ENCODE measurements around the gene EPO.
"Not testable (repeated sequence)": the region's sequence is repeated elsewhere in the genome, so short reads cannot be mapped to it uniquely, and the experiment has no call there.

EPO gene

DNA sequence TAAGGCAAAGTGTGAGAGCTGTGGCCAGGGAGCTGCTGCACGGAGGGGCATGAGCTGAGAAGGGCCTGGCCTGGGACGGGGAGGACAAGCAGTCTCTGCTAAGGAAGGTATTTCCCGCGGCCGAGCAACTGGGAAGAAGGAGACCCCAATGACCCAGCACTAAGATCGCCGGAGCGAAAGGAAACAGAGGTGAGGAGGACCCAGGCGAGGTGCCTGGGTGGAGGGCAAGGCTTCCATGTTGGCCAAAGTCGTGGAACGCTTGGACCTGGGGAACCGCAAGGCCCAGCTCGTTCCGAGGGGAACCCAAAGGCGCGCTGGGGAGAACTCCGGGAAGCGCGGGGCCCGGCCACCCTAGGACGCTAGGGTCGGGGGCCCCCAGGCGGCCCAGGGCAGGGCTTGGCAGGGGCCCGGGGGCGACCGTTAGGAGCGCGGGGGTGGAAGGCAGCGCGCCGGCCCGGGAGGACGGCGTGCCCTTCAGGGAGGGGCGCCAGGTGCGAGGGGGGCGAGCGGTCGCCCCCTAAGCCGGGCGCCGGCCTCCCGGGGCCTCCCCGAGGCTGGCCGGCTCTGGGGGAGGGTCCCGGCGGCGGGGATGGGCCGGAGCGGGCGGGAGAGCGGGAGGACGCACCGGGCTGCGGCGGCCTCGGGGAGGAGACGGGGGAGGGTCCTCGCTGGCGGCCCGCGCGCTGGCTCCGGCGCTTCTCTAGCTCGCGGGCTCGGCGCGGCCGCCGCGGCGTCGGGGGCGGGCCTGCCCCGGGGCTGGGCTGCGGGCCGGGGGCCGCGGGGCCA lies 26.8 kb upstream of the EPO start:
- TF ChIP-seq, protein P1, sequence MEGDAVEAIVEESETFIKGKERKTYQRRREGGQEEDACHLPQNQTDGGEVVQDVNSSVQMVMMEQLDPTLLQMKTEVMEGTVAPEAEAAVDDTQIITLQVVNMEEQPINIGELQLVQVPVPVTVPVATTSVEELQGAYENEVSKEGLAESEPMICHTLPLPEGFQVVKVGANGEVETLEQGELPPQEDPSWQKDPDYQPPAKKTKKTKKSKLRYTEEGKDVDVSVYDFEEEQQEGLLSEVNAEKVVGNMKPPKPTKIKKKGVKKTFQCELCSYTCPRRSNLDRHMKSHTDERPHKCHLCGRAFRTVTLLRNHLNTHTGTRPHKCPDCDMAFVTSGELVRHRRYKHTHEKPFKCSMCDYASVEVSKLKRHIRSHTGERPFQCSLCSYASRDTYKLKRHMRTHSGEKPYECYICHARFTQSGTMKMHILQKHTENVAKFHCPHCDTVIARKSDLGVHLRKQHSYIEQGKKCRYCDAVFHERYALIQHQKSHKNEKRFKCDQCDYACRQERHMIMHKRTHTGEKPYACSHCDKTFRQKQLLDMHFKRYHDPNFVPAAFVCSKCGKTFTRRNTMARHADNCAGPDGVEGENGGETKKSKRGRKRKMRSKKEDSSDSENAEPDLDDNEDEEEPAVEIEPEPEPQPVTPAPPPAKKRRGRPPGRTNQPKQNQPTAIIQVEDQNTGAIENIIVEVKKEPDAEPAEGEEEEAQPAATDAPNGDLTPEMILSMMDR (IDR thresholded peaks at IDR 0.05; ENCODE audit: control insufficient read depth, insufficient read depth, low read depth, low read length, missing control alignments) = no peak
- no peak for DNase-seq (ENCODE audit: low read depth)
- peak overlapping the region; percentile 72 for H3K4me3 ChIP-seq (ENCODE audit: control insufficient read depth, low read depth, low read length)

DNA sequence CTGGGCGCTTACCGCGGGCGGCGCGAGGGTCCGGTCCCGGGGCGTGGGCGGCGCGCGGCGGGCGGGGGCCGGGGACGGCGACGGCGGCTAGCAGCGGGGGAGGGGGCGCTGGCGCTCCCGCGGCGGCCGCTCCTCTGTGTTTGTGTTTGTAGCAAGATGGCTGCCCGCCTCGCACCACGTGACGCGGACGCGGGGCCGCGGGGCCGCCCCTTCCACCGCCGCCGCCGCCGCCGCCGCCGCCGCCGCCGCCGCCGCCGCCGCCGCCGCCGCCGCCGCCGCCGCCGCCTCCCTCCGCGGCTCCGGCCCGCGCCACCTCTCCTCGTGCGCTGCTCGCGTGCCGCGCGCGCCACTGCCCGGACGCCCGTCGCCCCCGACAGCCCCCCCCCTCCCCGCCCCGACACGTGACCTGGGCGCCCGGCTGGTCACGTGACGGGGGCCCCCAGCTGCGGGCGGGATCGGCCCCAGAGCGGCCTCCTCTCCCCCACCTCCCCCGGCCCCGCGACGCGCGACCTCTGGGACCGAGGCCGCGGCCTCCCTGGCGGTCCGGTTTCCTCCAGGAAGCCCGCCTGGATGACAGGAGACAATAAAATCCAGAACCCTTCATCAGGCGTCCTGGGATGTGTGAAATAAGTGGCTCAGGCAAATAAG lies 26.0 kb upstream of the EPO start, which contains the start of gene GIGYF1:
TSS of gene GIGYF1 (minus strand) at position 153 of the 648 bp plus-strand sequence. CDS start 6,012 bp downstream, outside the sequence.
- no peak for DNase-seq (ENCODE audit: low read depth)
- TF ChIP-seq, protein P1 (IDR thresholded peaks at IDR 0.05; ENCODE audit: control insufficient read depth, insufficient read depth, low read depth, low read length, missing control alignments) = no peak
- peak within 1 kb of the TSS; percentile 72 for H3K4me3 ChIP-seq (ENCODE audit: control insufficient read depth, low read depth, low read length)

DNA sequence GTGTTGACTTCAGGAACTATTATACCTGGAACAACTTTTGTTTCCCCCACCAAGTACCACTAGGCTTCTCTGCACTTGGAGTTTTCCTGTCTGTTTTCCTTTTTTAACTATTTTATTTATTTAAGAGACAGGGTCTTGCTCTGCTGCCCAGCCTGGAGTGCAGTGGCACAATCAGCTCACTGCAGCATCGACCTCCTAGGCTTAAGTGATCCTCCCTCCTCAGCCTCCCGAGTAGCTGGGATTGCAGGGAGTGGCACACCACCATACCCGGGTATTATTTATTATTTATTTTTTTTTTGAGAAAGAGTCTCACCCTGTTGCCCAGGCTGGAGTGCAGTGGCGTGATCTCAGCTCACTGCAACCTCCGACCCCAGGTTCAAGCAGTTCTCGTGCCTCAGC lies 24.1 kb upstream of the EPO start:
- no peak for DNase-seq (ENCODE audit: low read depth)
- H3K4me3 ChIP-seq (ENCODE audit: control insufficient read depth, low read depth, low read length) = no peak overlapping the region
- TF ChIP-seq, protein P1 (IDR thresholded peaks at IDR 0.05; ENCODE audit: control insufficient read depth, insufficient read depth, low read depth, low read length, missing control alignments) = no peak

DNA sequence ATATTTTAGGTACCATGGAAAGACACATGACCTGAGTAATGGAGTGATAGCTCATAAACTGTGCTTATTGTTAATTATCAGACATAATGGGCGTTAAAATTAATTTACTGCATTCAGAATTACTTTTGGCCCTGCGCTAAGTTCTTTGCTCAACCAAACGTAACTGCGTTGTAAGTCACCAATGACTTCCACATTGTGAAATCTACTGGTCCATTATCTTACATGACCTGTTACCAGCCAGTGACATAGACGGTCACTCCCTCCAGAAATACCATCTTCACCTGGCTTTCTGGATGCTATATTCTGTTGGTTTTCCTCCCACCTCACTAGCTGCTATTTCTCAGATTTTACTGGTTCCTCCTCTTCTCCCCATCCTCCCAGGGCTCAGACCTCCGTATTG lies 21.2 kb upstream of the EPO start:
- no peak overlapping the region for H3K4me3 ChIP-seq (ENCODE audit: control insufficient read depth, low read depth, low read length)
- TF ChIP-seq, protein P1 (IDR thresholded peaks at IDR 0.05; ENCODE audit: control insufficient read depth, insufficient read depth, low read depth, low read length, missing control alignments) = no peak
- no peak for DNase-seq (ENCODE audit: low read depth)

DNA sequence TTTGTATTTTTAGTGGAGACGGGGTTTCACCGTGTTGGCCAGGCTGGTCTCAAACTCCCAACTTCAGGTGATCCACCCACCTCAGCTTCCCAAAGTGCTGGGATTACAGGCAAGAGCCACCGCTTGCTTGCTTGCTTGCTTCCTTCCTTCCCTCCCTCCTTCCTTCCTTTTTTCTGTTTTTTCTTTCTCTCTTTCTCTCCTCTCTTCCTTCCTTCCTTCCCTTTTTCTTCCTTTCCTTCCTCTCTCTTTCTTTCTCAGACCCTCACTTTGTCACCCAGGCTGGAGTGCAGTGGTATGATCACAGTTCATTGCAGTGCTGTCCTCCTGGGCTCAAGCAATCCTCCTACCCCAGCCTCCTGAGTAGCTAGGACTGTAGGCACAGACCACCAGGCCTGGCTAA lies 19.2 kb upstream of the EPO start:
- H3K4me3 ChIP-seq (ENCODE audit: control insufficient read depth, low read depth, low read length); DNase-seq (ENCODE audit: low read depth): not testable (repeated sequence)

DNA sequence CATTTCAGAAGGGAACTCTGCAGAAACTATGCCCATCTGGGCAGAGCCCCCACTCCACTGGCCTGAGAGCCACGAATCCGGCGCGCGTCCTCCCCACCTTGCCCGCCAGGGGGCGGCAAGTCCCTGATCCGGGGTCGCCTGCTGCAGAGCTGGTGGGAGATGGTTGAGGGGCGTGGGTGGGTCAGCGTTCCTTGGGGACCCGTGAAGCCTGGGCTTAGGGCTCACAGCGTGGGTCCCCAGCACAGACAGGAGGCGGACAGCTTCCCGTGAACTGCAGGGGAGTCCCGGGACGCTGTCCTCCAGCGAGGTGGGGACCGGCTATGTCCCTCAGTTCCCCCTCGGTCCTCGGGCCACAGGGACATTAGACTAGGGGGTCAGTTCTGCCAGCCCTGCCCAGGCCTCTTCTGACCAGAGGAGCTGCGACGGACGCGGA lies 14.9 kb upstream of the EPO start:
- peak overlapping the region; percentile 63 for H3K4me3 ChIP-seq (ENCODE audit: control insufficient read depth, low read depth, low read length)
- no peak for DNase-seq (ENCODE audit: low read depth)
- TF ChIP-seq, protein P1 (IDR thresholded peaks at IDR 0.05; ENCODE audit: control insufficient read depth, insufficient read depth, low read depth, low read length, missing control alignments) = peak; percentile 97

Data from AG09309 (cell line).